Measurements from ENCODE around the gene NEK7. TPM values are rescaled to one million over a fixed set of nuclear protein-coding genes. Genes with fewer than 3 reads are reported as not detected.

NEK7 gene
- total RNA-seq, 1 donor from 2014 or later = 34.7 TPM

DNA sequence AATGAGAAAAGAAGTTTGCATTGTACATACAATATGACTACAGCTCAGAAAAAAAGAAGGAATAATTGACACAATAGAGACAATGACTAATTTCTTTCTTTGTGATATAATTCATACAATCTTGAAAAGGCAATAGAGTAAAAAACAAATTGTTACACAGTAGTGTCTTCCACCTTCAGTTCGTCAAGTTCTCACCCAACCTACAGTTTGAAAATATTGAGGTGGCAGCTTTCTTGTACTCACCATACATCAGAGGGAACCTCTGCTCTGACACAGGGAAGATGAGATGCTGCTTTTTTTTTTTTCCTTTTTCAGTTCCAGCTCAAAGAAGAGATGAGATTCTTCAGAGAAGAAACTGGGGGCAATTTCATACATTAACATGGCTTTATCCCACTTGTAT, 210.5 kb downstream of the NEK7 start:
- no peak for TF ChIP-seq EZH2 (IDR thresholded peaks at IDR 0.05)
- no peak for TF ChIP-seq EZH2phosphoT487 (IDR thresholded peaks at IDR 0.05)
- no peak overlapping the region for H3K27ac Mint-ChIP-seq
- H3K4me1 Mint-ChIP-seq = no peaks in the 10 kb centered on the region
- H3K36me3 Mint-ChIP-seq = no peaks in the 10 kb centered on the region
- H3K4me3 Mint-ChIP-seq = no peak overlapping the region
- Histone ChIP-seq H3K36me3 (no peaks in the 10 kb centered on the region), H2AFZ (replicated peaks) (no peak overlapping the region), H3K9me3 (ENCODE audit: low read depth) (no peaks in the 10 kb centered on the region), H3K27ac (no peak overlapping the region), H3F3A (ENCODE audit: low read depth) (no peaks in the 10 kb centered on the region), H3K9ac (no peak overlapping the region), H4K20me1 (ENCODE audit: low read depth) (no peaks in the 10 kb centered on the region), H3K4me2 (no peak overlapping the region), H3K4me1 (no peaks in the 10 kb centered on the region), H3K4me3 (no peak overlapping the region), H3K79me2 (ENCODE audit: low read depth) (no peaks in the 10 kb centered on the region), H3K27me3 (no peaks in the 10 kb centered on the region)
- no peak for DNase-seq (ENCODE audit: low spot score)
- H3K27me3 Mint-ChIP-seq (ENCODE audit: insufficient read depth, low read depth) = no peaks in the 10 kb centered on the region
- H3K9me3 Mint-ChIP-seq = peaks cover 4% of the 10 kb centered on the region

DNA sequence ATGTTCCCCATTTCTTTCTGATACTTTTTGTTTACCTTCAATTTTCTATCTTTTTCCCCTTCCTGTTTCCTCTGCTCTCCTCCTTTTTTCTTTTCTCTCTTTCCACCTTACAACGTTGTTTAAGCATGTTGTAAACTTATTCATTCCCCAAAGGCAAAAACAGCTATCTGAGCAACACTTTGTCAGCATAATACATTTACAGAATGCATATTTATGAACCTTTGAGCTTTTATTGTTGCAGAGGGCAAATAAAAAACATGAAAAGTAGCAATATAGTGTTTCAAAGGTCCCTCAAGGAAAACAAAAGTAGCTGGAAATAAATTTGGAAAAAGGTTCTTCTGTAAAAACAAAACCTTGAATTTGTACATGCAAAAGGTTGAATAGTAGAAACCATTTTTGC, 214.2 kb downstream of the NEK7 start:
- H3K4me1 ChIP-seq = no peaks in the 10 kb centered on the region
- no peak overlapping the region for H3K27ac Mint-ChIP-seq
- H3K4me1 Mint-ChIP-seq = no peaks in the 10 kb centered on the region
- H3K27me3 ChIP-seq = no peaks in the 10 kb centered on the region
- no peak for DNase-seq (ENCODE audit: low spot score)
- H3K27ac ChIP-seq = no peak overlapping the region
- peaks cover 6% of the 10 kb centered on the region for H3K9me3 Mint-ChIP-seq
- no peaks in the 10 kb centered on the region for H3K36me3 ChIP-seq
- H3K79me2 ChIP-seq (ENCODE audit: low read depth) = no peaks in the 10 kb centered on the region
- no peak overlapping the region for H3K4me3 Mint-ChIP-seq
- no peaks in the 10 kb centered on the region for H3K9me3 ChIP-seq (ENCODE audit: low read depth)
- H3K9ac ChIP-seq = no peak overlapping the region
- H3K36me3 Mint-ChIP-seq = no peaks in the 10 kb centered on the region
- H2AFZ ChIP-seq (replicated peaks) = no peak overlapping the region
- no peak overlapping the region for H3K4me2 ChIP-seq
- H3K27me3 Mint-ChIP-seq (ENCODE audit: insufficient read depth, low read depth) = peaks cover 3% of the 10 kb centered on the region
- no peak overlapping the region for H3K4me3 ChIP-seq
- TF ChIP-seq EZH2phosphoT487 (IDR thresholded peaks at IDR 0.05) = no peak
- TF ChIP-seq EZH2 (IDR thresholded peaks at IDR 0.05) = no peak
- TF ChIP-seq, protein P1, sequence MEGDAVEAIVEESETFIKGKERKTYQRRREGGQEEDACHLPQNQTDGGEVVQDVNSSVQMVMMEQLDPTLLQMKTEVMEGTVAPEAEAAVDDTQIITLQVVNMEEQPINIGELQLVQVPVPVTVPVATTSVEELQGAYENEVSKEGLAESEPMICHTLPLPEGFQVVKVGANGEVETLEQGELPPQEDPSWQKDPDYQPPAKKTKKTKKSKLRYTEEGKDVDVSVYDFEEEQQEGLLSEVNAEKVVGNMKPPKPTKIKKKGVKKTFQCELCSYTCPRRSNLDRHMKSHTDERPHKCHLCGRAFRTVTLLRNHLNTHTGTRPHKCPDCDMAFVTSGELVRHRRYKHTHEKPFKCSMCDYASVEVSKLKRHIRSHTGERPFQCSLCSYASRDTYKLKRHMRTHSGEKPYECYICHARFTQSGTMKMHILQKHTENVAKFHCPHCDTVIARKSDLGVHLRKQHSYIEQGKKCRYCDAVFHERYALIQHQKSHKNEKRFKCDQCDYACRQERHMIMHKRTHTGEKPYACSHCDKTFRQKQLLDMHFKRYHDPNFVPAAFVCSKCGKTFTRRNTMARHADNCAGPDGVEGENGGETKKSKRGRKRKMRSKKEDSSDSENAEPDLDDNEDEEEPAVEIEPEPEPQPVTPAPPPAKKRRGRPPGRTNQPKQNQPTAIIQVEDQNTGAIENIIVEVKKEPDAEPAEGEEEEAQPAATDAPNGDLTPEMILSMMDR (IDR thresholded peaks at IDR 0.05) = no peak
- H4K20me1 ChIP-seq (ENCODE audit: low read depth) = no peaks in the 10 kb centered on the region
- H3F3A ChIP-seq (ENCODE audit: low read depth) = no peaks in the 10 kb centered on the region

Other genes starting within 250 kb of the NEK7 start
- 0.19 and 0.22 TPM in 2 replicates for gene LHX9, start 239.6 kb upstream of the NEK7 start, total RNA-seq (ENCODE audit: low replicate concordance)